ENCODE results near the gene ERAL1.
"Not testable (repeated sequence)": the region's sequence is repeated elsewhere in the genome, so short reads cannot be mapped to it uniquely, and the experiment has no call there.

ERAL1 gene

GRCh38 chr17:28855336-28855679 is 492 bp downstream of the ERAL1 start:
- DNase-seq = no peak

GRCh38 chr17:28856028-28856574 is 1.3 kb downstream of the ERAL1 start:
- DNase-seq = no peak

GRCh38 chr17:28857905-28858800 is 3.3 kb downstream of the ERAL1 start:
- no peak for DNase-seq

DNA sequence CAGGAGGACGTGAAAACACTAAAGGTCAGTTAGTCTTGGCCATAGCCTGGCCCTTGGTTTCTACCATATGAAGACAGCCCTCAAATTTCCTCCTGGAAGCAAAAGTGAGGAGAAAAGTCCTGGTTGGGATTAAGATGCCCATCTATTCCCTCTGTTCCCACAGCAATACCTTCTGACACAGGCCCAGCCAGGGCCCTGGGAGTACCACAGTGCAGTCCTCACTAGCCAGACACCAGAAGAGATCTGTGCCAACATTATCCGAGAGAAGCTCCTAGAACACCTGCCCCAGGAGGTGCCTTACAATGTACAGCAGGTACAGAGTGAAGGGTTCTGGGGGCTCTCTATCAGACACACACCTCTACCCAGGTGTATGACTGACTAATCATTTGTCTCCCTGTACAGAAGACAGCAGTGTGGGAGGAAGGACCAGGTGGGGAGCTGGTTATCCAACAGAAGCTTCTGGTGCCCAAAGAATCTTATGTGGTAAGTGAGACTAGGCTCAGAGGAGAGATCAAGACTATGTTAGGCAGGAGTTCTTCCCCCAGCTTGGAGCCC is 4.1 kb downstream of the ERAL1 start:
- DNase-seq = no peak

GRCh38 chr17:28860363-28860808 is 5.6 kb downstream of the ERAL1 start:
- DNase-seq = no peak

GRCh38 chr17:28861393-28862203 is 6.8 kb downstream of the ERAL1 start:
- DNase-seq = no peak

GRCh38 chr17:28862561-28862960 is 7.7 kb downstream of the ERAL1 start:
- DNase-seq = no peak

GRCh38 chr17:28863953-28864352 is 9.1 kb downstream of the ERAL1 start:
- no peak for DNase-seq

DNA sequence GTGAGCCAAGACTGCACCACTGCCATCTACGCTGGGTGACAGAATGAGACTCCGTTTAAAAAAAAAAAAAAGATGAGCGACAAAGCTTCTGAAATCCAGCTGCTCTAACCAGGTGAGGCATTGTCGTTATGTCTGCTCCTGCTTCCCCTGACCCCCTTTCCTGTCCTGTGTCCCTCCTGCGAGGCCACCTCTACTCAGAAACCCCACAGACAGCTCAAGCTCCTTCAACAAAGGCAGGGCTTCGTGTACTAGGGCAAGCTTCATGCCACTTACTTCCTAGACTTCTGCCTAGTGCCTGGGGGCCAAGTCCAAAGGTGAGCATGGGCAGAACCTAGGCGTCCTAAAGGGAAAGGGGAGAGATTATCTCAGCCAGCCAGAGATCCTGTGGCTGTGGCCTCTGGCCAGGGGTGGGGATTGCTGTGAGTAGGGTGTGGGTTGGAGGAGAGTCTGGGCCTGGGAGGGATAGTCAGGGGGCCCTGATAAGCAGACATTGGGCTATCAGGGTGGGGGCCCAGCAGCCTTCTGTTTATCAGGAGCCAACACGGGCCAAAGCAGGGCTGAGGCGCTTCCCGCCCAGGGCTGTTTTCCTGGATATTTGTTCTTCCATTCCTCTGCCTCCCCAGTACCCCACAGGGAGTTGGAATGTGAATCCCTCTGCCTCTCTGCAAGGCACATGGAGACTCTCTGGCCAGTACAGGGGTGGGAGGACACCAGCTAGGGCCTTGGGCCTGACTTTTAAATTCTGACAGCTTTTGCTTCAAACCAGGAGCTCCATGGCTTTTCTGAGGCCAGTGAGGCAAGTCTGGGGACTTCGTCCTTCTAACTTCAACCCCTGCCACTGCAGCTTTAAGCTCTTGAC is 10.4 kb downstream of the ERAL1 start:
- no peak for DNase-seq

DNA sequence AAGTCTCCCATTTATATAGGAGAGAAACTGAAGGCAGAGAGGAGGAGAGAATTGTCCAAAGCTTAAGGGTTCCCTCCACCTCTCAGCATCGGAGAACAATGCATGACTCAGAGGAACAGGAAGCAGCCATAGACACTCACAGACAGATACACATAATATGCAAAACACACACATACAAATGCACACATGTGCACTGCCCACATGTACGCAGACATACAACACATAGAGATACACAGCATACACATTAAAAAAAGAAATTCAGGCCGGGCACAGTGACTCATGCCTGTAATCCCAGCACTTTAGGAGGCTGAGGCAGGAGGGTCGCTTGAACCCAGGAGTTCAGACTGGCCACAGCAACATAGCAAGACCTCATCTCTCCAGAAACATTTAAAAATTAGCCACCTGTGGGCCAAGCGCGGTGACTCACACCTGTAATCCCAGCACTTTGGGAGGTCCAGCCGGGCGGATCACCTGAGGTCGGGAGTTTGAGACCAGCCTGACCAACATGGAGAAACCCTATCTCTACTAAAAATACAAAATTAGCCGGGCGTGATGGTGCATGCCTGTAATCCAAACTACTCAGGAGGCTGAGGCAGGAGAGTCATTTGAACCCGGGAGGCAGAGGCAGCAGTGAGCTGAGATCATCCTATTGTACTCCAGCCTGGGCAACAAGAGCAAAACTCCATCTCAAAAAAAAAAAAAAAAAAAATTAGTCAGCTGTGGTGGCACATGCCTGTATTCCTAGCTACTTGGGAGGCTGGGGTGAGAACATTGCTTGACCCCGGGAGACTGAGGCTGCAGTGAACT is 11.3 kb downstream of the ERAL1 start:
- DNase-seq = no peak

DNA sequence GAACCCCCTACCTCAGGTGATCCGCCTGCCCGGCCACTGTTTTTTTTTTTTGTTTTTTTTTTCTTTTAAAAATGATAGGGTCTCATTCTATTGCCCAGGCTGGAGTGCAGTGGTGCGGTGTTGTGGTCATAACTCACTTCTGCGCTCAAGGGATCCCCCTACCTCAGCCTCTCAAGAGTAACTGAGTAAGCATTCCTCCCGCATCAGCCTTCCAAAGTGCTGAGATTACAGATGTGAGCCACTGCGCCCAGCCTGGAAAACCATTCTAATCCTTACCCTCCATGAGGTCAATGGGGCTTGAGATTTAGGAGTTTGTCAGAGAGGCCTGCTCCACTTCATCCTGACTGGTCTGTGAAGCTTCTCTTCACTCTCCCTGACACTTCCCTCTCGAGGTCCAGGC is 12.5 kb downstream of the ERAL1 start:
- DNase-seq = no peak

DNA sequence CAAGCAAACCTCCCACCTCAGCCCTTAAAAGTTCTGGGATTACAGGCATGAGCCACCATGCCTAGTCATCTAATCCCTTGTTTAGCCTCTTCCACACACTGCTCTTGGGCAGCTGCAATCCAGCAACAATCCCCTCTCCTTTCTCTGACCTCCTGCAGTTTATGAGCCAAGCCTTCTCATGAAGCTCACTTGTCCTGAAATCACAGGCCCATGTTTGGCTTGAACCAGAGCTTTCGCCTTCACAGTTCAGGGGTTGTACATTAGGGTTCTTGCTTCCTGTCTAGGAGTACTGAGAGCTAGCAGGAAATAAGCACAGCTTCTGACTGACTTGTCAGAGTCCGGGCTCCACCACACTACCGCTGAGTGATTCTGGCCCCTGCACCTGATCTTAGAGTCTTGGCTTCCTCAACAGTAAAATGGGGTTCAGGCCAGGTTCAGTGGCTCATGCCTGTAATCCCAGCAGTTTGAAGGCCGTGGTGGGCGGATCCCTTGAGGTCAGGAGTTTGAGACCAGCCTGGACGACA is 16.3 kb downstream of the ERAL1 start:
- DNase-seq = no peak

GRCh38 chr17:28873839-28874238 is 19.0 kb downstream of the ERAL1 start:
- DNase-seq = no peak

DNA sequence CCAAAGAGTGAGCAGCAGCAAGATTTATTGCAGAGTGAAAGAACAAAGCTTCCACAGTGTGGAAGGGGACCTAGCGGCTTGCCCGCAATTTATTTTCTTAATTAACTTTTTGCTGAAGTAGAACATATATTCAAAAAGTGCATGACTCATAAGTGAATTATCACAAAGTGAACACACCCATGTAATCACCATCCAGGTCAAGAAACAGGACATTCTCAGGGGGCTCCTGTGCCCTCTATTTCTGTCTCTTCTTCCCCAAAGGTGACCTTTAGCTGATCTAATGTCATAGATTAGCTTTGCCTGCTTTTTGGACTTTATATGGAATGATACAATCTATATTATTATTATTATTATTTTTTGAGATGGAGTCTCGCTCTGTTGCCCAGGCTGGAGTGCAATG is 19.9 kb downstream of the ERAL1 start:
- no peak for DNase-seq

DNA sequence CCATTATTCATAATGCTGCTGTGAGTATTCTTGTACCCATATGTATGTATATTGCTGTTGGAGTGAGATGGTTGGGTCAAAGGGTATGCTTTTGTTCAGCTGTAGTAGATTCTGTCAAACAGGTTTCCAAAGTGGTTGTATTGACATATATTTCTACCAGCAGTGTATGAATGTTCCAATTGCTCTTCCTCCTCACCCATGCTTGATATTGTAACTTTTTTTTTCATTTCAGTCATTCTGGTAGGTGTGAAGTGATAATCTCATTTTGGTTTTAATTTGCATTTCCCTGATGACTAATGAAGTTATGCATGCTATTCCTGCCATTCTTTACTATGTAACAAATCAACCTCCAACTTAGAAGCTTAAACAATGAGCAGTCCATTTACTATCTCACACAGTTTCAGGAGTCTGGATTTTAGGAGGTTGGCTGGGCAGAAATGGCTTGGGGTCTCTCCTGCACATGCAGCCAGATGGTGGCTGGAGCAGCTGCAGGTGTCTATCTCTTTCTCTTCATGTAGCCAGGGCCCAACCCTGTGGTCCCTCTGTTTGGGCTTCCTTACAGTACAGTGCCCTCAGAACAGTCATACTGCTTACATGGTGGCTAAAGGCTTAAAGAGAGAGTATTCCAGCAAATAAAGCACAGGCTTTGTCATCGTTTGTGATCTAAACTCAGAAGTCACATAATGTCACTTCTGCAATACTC is 21.2 kb downstream of the ERAL1 start:
- DNase-seq = no peak

DNA sequence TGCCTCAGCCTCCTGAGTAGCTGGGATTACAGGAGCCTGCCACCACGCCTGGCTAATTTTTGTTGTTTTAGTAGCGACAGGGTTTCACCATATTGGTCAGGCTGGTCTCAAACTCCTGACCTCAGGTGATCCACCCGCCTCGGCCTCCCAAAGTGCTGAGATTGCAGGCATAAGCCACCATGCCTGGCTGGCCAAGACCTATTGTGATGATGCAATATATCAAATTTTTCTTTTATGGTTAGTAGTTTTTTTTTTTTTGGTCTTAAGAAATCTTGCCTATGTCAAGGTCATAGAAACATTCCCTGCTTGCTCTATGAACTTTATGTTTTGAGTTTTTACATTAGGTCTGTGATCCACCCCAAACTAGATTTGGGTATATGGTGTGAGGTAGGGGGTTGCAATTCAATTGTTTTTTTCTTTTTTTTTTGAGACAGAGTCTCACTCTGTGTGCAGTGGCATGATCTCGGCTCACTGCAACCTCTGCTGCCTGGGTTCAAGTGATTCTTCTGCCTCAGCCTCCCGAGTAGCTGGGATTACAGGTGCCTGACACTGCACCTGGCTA is 22.4 kb downstream of the ERAL1 start:
- DNase-seq = not testable (repeated sequence)

- no peak for DNase-seq
These were observed 23.5 kb downstream of the ERAL1 start for GRCh38 chr17:28878158-28878910.

GRCh38 chr17:28878981-28879380 is 24.2 kb downstream of the ERAL1 start:
- no peak for DNase-seq

DNA sequence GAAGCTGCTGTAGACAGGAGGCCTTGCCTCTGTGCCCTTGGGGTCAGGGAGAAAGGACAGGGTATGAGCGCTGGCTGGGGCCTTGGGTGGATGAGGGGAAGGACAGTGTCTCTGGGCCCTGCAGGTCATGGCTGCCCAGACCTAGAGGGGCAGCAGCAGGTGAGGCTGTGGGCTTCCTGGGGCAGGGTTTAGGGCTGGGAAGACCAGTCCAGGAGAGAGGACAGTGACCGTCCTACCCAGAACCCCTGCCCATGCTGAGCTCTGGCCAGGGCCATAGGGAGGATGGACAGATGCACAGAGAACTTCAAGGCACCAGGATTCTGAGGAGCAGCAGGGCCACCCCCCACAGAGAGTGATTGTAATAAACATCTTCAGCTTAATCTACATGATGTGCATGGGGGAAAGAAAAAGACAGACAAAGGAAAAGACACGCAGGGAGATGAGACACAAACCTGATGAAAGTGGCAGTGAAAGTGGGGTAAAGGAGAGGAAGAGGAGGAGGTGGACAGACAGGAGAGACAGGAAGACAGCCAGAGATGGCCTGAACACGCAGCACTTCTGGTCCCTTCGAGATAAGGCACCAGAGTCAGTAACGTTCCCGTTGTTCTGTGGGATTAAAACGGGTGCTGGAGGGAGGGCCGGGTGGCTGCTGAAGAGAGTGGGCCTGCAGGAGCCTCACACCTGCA is 25.2 kb downstream of the ERAL1 start:
- DNase-seq = no peak
